HL-60/S4 treated with retinoic acid at 250 ng/mL for 4 days and 3 days (cell line): Measurements from ENCODE around the gene CASP9.

Experiments used
- in situ Hi-C: fragments of 300-500 bp; cut with MboI; formaldehyde crosslinking; loops from 2 replicates; pipeline ENCODE4 v1.7.0; 2022; ENCODE audit warnings: low sequenced_read_pairs

The CASP9 gene

DNA sequence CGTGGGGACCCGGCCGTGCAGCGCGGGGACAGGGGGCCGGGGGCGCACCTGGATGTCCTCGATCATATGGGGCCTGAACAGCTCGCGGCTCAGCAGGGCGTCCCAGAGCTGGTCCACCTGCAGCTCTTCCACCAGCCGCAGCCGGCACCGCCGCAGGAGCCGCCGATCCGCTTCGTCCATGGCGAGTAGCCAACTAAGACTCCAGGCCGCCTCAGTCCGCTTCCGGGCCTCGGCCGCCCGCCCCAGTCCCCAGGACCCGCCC lies at the start of gene CASP9:
Gene CASP9 (minus strand): TSS at position 195 of the 262 bp plus-strand sequence. CDS start 15 bp downstream, at position 180.
- in situ Hi-C loops: no loop called here

DNA sequence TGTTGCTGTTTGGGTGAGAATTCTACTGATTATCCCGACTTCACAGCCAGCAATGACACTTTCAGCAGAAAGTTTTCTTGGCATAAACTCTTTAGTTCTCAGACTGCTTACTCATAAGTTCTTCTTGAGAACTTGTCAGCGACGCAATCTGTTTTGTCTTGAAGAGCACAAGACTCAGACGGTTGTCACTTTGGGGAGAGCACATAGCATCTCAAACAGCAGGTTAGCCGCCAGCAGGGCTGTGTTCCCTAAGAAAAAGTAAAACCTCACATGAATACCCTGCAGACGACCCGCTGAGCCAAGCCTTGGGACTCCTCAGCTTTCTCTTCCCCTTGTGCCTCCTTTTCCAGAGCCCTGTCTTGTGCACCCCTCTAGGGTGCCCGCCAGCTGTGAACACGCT lies 49.5 kb upstream of the CASP9 start:
- in situ Hi-C loops: no loop called here

DNA sequence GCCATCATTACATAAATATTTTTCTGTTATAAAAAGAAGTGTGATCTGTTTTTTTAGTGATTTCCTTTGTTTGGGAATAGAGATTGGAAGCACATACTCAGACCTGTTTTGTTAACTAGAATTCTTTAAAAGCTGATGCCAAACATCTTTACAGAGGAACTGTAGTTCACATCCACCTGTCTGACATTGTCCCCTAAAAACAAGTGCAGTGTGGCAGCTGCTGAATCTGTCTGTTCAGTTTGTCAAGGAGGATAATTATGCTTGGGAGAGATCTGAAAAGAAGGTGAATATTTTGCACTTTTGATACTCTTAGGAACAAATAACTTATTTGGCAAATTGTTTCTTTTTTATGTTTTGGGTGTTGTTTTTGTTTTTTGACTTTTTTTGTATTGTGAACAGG lies 47.3 kb upstream of the CASP9 start:
- in situ Hi-C loops: no loop called here

DNA sequence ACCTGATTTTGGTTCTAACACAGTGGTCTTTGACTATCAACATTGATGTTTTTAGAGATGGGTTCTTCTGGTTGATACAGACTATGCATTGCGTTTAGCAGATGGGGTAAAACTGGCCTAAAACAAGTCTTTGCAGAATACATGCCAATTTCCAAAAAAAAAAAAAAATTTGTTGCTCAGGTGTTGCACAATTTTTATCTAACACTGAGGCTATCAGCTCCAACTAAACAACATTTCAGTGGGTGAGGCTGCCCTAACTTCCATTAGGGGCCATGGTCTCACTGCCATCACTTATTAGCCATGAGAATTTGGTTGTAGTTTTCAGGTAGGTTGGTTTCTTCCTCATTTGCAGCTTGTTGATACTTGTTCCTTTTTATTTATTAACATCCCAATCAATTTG lies 46.8 kb upstream of the CASP9 start:
- in situ Hi-C loops: no loop called here

DNA sequence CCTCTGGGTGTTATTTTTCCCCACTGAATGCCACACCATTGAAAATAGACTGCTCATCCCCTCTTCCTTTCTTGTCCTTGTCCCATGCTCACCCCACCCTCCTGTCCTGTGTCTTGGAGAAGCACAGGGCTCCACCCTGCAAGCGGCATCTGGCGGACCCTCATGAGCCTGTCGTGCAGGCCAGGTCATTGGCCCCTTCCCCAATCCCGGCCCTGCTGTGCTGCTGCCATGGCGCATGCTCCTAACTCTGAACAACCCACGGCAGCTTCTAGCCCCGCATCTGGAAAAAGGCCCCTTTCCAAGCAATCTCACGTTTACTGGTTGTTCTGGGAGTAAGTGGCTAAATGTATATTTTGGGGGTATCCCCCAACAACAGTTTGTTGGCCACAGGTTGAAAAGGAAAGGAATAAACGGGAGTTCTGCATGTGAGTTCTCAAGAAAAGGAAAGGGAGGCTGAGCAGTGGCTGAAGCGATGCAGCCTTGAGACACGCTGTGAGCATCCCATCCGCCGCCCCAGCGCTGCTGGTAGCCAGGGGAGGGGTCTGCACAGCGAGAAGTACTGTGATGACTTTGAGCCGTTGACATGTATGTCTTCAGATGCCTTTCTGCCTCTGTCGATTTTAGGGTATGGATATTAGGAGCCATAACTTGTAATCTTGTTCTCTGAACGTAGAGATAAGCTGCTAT lies 44.5 kb upstream of the CASP9 start:
- in situ Hi-C loops: no loop called here

DNA sequence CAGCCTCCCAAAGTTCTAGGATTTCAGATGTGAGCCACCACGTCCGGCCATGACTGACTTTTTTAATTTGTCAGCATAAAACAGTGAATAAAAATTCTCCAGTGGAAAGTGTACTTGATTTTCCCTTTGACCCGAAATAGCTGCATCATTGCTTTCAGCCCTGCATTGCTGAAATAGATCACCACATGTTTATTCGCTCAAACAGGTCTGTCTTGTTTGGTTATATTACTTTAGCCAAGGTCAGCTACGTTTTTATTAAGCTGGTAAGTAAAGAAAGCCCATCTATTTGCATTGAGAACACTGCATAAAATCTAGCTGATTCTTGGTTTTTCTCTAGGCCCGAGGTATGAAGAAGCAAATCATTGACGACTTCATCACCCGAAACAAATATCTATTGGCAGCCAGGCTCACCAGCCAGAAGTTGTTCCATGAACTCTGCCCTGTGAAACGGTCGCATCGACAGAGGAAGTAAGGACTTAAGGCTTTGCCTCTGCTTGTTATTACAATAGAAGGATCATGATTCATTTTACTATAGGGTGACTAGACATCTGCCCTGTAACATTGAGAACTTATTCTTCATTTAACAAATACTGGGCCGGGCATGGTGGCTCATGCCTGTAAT lies 35.3 kb upstream of the CASP9 start:
- in situ Hi-C loops: no loop called here

DNA sequence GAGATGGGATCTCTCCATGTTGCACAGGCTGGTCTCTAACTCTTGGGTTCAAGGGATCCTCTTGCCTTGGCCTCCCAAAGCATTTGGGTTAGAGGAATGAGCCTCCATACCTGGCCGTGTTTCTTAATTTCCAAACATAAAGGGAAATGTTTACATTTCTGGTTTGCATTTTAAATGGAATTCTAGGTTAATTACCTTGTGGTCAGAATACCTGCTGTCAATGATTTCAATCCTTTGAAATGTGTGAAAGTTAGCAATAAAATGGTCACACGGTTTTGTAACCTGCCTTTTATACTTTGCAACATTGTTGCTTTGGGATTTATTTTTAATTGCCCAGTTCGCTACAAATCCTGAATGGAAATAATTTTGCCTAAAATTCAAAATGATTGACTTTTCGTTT lies 34.5 kb upstream of the CASP9 start:
- in situ Hi-C loops: no loop called here

DNA sequence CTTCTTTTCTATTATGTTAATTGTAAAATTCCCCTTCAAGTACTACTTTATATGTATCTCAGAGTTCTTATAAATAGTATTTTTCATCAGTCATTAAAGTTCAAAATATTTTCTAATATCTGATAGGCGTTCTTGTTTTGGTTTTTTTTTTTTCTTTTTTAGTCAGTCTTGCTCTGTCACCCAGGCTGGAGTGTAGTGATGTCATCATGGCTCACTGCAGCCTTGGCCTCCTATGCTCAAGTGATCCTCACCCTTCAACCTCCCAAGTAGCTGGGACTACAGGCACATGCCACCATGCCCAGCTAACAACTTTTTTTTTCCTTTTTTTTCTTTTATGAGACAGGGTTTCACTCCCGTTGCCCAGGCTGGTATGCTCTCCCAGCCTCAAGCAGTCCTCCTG lies 33.6 kb upstream of the CASP9 start:
- in situ Hi-C loops: no loop called here

DNA sequence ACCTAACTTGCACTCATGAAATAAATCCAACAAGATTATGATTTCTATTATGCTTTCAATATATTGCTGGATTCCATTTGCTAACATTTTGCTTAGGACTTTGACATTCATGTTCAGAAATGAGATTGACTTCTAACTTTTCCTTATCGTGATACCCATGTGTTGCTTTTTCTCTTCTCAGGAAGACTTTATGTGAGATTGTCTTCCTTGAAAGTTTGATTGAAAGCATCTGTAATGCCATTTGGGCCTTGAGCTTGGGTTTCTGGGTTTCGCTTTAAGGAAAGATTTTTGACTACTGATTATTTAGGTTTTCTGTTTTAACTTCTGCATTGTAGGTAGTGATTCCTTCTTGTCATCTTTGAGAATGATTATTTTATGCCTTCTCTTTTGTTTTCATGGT lies 33.0 kb upstream of the CASP9 start:
- in situ Hi-C loops: no loop called here

DNA sequence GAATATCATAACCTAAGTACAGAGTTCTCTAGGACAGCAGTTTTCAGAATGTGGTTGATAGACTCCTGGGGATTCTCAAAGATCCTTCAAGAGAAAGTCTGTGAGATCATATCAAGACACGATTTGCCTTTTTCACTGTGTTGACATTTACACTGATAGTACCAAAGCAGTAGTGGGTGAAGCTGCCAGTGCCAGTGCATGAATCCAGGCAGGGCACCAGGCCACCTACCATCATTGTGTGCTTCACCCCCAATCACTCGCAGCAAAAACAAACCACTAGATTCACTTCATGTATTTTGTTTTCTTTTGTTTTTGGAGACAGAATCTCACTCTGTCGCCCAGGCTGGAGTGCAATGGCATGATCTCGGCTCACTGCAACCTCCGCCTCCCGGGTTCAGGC lies 26.6 kb upstream of the CASP9 start:
- in situ Hi-C loops: no loop called here

DNA sequence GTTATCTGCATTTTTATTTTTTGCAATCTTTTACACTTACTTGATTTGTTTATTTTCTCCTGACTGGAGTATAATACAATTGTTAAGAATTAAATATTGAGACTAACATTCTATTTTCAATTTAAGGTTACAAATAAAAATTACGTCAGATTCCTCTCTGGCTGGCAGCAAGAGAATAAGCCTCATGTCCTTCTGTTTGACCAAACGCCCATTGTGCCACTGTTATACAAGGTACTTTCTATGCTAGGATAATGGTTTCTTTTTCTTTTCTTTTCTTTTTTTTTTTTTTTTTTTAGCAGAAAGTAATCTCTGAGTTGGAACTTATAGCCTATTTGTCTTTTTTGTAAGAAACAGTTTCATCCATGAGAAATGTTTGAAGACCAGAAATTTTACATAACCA lies 22.6 kb upstream of the CASP9 start:
- in situ Hi-C loops: no loop called here

DNA sequence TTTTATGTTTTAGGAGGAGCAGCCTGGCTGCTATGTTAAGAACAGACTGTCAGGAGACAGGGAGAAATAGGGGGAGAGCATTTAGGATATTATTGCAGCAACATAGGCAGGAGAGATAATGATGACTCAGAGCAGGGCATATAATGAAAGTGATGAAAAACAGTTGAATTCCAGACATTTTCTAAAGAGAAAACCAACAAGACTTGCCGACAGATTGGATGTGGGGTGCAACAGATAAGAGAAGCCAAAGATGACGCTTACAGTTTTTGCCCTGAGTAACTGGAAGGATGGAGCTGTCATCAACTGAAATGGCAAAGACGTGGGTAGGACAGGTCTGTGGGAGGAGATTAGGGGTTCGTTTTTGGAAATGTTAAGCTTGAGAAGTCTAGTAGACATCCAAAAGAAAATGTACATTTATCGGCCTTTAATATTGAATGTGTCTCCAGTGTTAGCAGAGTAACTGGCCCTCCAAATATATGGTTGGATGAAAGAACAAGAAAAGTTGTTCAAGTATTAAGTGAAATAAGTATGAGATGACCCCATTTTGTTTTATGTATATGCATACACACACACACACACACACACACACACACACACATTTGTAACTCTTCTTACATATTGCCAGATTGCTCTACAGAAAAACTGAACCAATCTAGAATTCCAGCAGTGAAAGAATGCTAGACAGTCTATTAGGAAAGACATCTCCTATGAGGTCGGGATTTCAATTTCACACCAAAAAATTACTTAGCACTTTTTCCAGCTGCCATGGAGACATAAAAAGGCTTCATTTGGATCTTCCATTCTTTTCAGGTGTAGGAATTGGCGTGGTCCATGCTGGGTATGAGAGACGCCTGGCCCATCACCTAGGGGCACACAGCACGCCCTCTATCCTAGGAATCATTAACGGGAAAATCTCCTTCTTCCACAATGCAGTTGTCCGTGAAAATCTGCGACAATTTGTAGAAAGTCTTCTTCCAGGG lies 19.9 kb upstream of the CASP9 start:
- in situ Hi-C loops: no loop called here

DNA sequence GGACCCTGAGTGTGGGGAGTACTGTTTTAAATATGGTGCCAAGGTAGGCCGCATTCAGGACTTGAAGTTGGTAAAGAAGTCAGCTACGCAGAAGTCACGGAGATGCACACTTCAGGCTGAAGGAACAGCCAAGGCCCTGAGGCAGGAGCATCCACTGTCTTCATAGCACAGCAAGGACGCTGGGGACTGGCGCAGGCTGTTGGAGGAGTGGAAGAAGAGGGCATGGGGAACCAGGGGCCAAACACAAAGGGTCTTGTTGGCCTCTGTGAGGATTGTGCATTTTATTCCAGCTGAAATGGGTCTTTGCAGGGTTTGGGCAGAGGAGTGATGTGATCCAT lies 19.2 kb upstream of the CASP9 start:
- in situ Hi-C loops: no loop called here

DNA sequence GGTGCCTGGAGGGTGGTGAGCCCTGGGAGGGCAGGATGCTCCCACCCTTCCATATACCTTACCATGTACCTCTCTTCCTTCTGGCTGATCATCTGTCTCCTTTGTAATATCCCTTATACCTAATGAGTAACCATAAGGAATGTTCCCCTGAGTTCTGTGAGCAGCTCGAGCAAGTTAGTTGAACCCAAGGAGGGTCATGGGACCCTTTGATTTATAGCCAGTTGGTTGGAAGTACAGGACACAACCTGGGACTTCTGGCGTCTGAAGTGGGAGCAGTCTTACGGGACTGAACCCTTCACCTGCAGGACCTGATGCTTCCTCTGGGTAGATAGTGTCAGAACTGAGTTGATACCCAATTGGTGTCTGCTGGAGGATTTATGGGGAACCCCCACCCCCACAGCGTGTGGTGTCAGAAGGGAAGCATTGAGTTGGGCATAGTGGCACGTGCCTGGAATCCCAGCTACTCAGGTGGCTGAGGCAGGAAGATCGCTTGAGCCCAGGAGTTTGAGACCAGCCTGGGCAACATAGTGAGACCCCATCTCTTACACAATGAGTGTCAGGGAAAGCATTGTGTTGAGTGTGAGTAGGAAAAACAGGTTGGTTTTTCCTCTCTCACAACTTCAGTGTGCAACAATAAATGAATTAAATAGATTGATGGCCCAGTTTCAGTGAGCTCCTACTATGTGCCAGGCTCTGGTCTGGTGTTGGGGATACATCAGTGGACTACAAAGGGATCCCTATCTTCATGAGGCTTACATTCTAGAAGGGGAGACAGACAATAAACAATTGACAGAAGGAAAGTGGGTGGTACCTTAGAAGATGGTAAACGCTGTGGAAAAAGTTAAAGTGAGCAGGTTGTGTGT lies 18.6 kb upstream of the CASP9 start:
- in situ Hi-C loops: no loop called here

DNA sequence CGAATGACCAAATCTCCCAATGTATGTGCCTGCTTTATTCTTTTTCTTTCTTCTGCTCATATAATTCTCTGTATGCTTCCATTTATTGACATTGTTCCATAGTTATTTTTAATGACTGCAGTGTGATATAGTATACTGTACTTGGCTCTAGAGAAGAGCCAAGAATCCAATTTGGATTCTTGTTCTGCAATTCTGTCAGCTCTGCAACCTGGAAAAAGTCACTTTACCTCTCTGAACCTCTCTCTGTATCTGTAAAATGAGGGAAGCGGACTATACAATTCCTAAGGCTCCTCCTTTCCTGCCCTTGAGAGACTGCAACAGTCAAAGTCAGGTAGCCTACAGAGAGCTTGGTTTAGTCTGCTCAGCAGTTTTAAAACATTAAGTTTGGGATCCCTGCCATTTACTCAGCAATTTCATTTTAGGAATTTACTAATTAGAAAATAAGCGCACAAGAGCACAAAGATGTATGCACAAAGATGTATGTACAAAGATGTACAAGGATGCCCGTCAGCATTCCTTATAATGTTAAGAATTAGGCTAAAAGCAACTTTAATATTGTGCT lies 17.3 kb upstream of the CASP9 start:
- in situ Hi-C loops: no loop called here

DNA sequence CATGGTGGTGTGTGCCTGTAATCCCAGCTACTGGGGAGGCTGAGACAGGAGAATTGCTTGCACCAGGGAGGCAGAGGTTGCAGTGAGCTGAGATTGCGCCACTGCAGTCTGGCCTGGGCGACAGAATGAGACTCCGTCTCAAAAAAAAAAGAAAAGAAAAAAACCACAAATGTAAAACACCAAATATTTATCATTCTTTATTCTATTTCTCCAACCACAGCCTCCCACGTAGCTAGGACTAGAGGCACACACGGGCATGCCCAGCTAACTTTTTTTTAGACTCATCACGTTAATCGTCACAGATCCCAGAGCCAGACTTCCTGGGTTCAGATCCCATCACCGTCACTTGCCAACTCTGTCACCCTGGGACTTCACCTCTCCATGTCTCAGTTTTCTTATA lies 16.2 kb upstream of the CASP9 start:
- in situ Hi-C loops: no loop called here

DNA sequence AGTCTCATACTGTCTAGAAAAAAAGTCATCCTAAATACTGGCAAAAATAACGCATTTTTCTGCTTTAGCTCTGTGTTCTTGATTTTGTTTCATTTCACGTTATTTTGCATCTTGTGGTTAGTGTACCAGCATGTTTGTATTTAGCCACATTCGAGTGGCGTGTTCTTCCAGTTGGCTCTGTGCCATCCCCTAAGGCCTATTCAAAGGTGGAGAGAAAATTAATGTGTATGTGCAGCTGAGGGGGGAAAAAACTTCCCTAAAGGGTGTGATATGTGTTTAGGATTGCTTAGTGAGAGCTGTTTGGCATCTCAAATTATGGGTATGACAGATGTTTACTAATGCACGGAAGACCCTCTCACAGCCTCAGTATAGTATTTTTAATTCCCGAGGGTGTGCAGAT lies 14.8 kb upstream of the CASP9 start:
- in situ Hi-C loops: no loop called here

DNA sequence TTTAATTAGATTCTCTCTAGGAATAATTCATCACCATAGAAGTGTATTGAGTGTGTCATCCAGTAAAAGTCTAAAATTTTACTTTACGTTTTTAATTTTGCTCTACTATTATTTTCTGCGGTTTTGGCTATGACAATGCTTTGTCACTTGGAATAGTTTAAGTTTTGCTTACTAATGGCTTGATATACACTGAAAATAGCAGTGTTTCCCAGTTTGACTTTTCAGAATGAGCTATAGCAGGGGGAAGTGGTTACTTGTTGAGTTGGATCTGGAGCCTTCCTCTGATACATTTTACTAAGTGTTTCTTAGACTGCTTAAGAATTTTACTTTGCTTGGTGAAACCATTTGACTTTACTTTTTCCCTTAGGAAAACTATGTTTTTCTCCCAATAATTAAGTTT lies 7.7 kb upstream of the CASP9 start:
- in situ Hi-C loops: no loop called here

DNA sequence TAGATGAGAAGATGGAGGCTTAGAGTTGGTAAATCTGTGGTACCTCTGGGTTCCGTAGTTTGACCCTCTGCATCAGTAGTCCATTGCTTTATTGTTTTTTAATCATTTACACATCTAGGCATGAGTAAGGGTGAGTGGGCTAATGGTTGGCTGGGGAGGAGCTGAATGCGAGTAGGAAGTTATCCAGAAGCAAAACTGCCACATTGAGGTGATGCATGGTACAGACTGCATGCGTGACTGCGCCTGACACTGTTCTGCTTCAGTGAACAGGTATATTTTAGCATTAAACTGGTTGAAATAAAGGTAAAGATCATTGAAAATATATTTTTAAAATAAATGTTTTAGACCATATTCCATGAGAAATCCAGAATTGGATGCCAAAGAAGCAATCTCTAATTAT lies 7.0 kb upstream of the CASP9 start:
- in situ Hi-C loops: no loop called here

DNA sequence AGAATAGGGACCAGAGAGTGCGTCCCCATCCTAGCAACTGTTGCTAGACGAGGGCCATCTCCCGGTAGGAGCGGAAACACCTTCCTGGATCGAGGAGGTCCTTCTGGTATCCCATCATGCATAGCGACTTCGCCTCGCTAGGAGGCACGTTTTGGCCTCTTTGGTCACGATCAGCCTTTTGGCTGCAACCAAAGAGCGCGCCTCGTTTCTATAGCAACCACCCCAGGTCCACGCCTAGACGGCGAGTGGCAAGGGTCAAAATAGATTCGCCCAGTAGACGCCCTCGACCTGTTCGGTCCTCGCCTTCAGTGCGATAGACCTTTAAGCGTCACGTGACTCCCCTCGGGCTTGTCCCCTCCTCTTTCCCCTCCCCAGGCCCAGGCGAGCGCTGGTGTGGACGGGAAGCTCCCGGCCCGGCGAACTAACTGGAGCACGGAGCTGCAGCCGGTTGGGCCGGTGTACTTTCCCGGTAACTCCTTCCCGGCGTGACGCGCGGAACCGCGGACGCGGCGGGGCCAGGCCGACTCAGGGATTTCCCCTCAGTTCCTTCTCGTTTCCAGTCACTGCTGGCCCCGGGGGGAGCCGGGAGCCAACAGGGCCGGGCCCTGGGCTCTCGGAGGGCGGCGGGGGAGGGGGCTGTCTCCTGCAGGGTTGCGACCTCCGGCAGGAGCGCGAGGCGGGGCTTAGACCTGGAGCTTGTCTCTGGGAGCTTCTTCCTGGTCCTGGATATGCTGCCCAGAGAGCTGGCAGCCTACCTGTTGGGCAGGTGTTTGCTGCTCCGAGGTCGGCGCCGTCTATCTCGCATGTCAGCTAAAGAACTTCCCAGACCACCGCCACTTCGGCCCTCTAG lies 2.7 kb upstream of the CASP9 start, which contains the start of gene DNAJC16:
Gene DNAJC16 (plus strand): TSS at position 359 of the 850 bp plus-strand sequence. CDS start 2,258 bp downstream, outside the sequence.
- in situ Hi-C loops: no loop called here
